Measurements from ENCODE around the gene CBLN3.

CBLN3 gene

GRCh38 chr14:24385524-24385923 lies 43.9 kb downstream of the CBLN3 start:
- H3K27me3 Mint-ChIP-seq, result peaks cover 27 to 42% of the 10 kb centered on the region in 2 donors
- H3K4me1 Mint-ChIP-seq (ENCODE audit: low read depth in 2 of 2), result no peaks in the 10 kb centered on the region
- no peak overlapping the region for H3K4me3 Mint-ChIP-seq
- no peaks in the 10 kb centered on the region for H3K9me3 Mint-ChIP-seq
- no peaks in the 10 kb centered on the region for H3K36me3 Mint-ChIP-seq (ENCODE audit: insufficient read depth)
- no peak for DNase-seq
- H3K27ac Mint-ChIP-seq, result no peak overlapping the region
- no peak for ATAC-seq (replicated peaks)

GRCh38 chr14:24384169-24384568 lies 45.3 kb downstream of the CBLN3 start:
- Mint-ChIP-seq H3K27ac (no peak overlapping the region), H3K9me3 (no peaks in the 10 kb centered on the region), H3K27me3 (peaks cover 15 to 34% of the 10 kb centered on the region in 2 donors), H3K4me1 (ENCODE audit: low read depth in 2 of 2) (no peaks in the 10 kb centered on the region), H3K36me3 (ENCODE audit: insufficient read depth) (no peaks in the 10 kb centered on the region), H3K4me3 (no peak overlapping the region)
- DNase-seq (no peak), ATAC-seq (replicated peaks) (no peak)

- H3K27ac Mint-ChIP-seq, result no peak overlapping the region
- H3K4me3 Mint-ChIP-seq, result no peak overlapping the region
- H3K4me1 Mint-ChIP-seq (ENCODE audit: low read depth in 2 of 2), result no peaks in the 10 kb centered on the region
- DNase-seq, result no peak
- H3K9me3 Mint-ChIP-seq, result no peaks in the 10 kb centered on the region
- peaks cover 19 to 21% of the 10 kb centered on the region in 2 donors for H3K27me3 Mint-ChIP-seq
- ATAC-seq (replicated peaks), result no peak
- H3K36me3 Mint-ChIP-seq (ENCODE audit: insufficient read depth), result no peaks in the 10 kb centered on the region
Measured at GRCh38 chr14:24382064-24382371, 47.5 kb downstream of the CBLN3 start.

- no peak overlapping the region for H3K4me3 Mint-ChIP-seq
- H3K4me1 Mint-ChIP-seq (ENCODE audit: low read depth in 2 of 2), result no peaks in the 10 kb centered on the region
- H3K27ac Mint-ChIP-seq, result no peak overlapping the region
- peaks cover 16 to 24% of the 10 kb centered on the region in 2 donors for H3K27me3 Mint-ChIP-seq
- DNase-seq (no peak), ATAC-seq (replicated peaks) (peak; percentile 14)
- no peaks in the 10 kb centered on the region for H3K9me3 Mint-ChIP-seq
- H3K36me3 Mint-ChIP-seq (ENCODE audit: insufficient read depth), result no peaks in the 10 kb centered on the region
Measured at GRCh38 chr14:24381363-24382063, 48.0 kb downstream of the CBLN3 start.

GRCh38 chr14:24379907-24380730 lies 49.3 kb downstream of the CBLN3 start:
- no peak overlapping the region for H3K4me3 Mint-ChIP-seq

GRCh38 chr14:24378981-24379906 lies 50.2 kb downstream of the CBLN3 start:
- Mint-ChIP-seq H3K27ac (no peak overlapping the region), H3K4me1 (ENCODE audit: low read depth in 2 of 2) (no peaks in the 10 kb centered on the region), H3K27me3 (peaks cover 18 to 42% of the 10 kb centered on the region in 2 donors), H3K9me3 (no peaks in the 10 kb centered on the region), H3K36me3 (ENCODE audit: insufficient read depth) (no peaks in the 10 kb centered on the region), H3K4me3 (no peak overlapping the region)
- DNase-seq, result no peak
- no peak for ATAC-seq (replicated peaks)

More at GRCh38 chr14:24379907-24380730, 49.3 kb downstream of the CBLN3 start:
- no peak for DNase-seq
- Mint-ChIP-seq H3K9me3 (no peaks in the 10 kb centered on the region), H3K27ac (no peak overlapping the region), H3K36me3 (ENCODE audit: insufficient read depth) (no peaks in the 10 kb centered on the region), H3K4me1 (ENCODE audit: low read depth in 2 of 2) (no peaks in the 10 kb centered on the region), H3K27me3 (peaks cover 15 to 38% of the 10 kb centered on the region in 2 donors)
- ATAC-seq (replicated peaks), result no peak

DNA sequence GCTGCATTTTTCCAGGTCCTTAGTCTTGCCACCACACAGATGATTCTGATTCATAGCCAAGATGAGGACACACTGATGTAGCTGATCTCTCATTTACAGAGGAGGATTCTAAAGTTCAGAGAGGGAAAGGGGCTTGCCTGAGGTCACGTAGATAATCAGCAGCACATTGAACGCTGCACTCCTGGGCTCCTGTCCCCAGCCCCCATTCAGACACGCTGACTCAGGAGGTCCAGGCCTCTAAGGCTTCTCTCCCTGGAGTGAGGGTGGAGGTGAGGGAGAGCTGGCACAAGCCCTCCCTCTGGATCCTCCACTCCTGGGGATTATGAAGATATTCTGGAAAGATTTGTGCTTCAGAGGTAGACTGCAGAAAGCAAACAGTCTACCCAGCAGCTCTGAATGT lies 51.1 kb downstream of the CBLN3 start:
- DNase-seq, result no peak
- H3K27ac Mint-ChIP-seq, result no peak overlapping the region
- no peaks in the 10 kb centered on the region for H3K4me1 Mint-ChIP-seq (ENCODE audit: low read depth in 2 of 2)

DNA sequence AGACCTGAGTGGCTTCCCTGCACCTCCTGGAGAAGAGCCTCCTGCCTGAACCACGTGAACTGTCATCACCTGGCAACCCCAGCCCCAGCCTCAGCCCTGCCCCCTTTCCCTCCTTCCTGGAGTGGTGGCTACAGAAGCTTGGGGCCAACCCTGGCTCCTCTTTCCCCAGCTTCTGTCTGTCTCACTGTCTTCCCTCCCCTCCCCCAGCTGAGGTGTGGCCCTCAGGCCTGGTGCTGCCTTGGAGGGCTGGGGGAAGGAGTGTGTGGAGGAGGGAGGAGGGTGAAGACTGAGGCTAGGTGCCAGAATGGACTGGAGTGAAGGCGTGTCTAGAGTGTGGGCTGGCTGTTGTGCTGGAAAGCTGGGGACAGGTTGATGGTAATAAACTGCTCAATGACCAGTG lies 51.8 kb downstream of the CBLN3 start:
- peaks cover 22 to 48% of the 10 kb centered on the region in 2 donors for H3K27me3 Mint-ChIP-seq
- H3K36me3 Mint-ChIP-seq (ENCODE audit: insufficient read depth), result no peaks in the 10 kb centered on the region
- no peaks in the 10 kb centered on the region for H3K9me3 Mint-ChIP-seq
- H3K4me3 Mint-ChIP-seq, result no peak overlapping the region
- DNase-seq, result no peak
- no peak overlapping the region for H3K27ac Mint-ChIP-seq
- ATAC-seq (replicated peaks), result no peak
- no peaks in the 10 kb centered on the region for H3K4me1 Mint-ChIP-seq (ENCODE audit: low read depth in 2 of 2)

More for the DNA sequence above, 51.1 kb downstream of the CBLN3 start:
- Mint-ChIP-seq H3K9me3 (no peaks in the 10 kb centered on the region), H3K4me3 (no peak overlapping the region), H3K36me3 (ENCODE audit: insufficient read depth) (no peaks in the 10 kb centered on the region), H3K27me3 (peaks cover 22 to 42% of the 10 kb centered on the region in 2 donors)
- no peak for ATAC-seq (replicated peaks)

- Mint-ChIP-seq H3K27ac (no peak overlapping the region), H3K36me3 (ENCODE audit: insufficient read depth) (no peaks in the 10 kb centered on the region), H3K9me3 (no peaks in the 10 kb centered on the region), H3K27me3 (peaks cover 22 to 54% of the 10 kb centered on the region in 2 donors), H3K4me3 (no peak overlapping the region), H3K4me1 (ENCODE audit: low read depth in 2 of 2) (no peaks in the 10 kb centered on the region)
- DNase-seq (no peak), ATAC-seq (replicated peaks) (no peak)
Measured at GRCh38 chr14:24377126-24377525, 52.3 kb downstream of the CBLN3 start.
